PC-3 (cell line): Measurements from ENCODE around the gene ZDBF2. TPM values are rescaled to one million over a fixed set of nuclear protein-coding genes. Genes with fewer than 3 reads are reported as not detected.
A peak's percentile ranks its signal among the peaks of the same experiment; 100 is the strongest.

Source experiments
- ATAC-seq: fragments of 200-7000 bp; cut with Tn5 transposase; 2 replicates; pipeline ENCODE4 v1.9.1; 2020; ENCODE audit warnings: mild to moderate bottlenecking, moderate library complexity
- BruUV-seq: library from RNA; stranded (reverse); fragments of 400-500 nt; replicated peaks from 2 replicates; lab custom pipeline; 2021; lab: Mats Ljungman, UMichigan
- CTCF ChIA-PET: fragments of 300-600 bp; sonication (Branson Sonifier 250); formaldehyde crosslinking; loops from one replicate; lab custom pipeline; 2022; ENCODE audit warnings: antibody characterized with exemption; lab: Charles Lee
- POLR2A ChIA-PET: fragments of 300-600 bp; sonication (Branson Sonifier 250); formaldehyde crosslinking; loops from one replicate; lab custom pipeline; 2022; ENCODE audit warnings: antibody characterized with exemption; ENCODE audit not compliant: unreplicated experiment; lab: Charles Lee
- DNase-seq: peaks from one replicate; pipeline ENCODE4 v3.0.0-alpha.2; 2015
- H2AFZ ChIP-seq: fragments of 300-600 bp; sonication (generic); 2 replicates; pipeline ENCODE4 v1.6.0; 2016; ENCODE audit warnings: antibody characterized with exemption, low read length
- H3F3A ChIP-seq: fragments of 300-600 bp; sonication (generic); one replicate; pipeline ENCODE4 v1.6.0; 2017; ENCODE audit warnings: antibody characterized with exemption, low read length, control low read depth, mild to moderate bottlenecking; ENCODE audit not compliant: unreplicated experiment
- H3K27ac ChIP-seq: fragments of 300-600 bp; sonication (generic); 2 replicates; pipeline ENCODE4 v1.5.1; 2016; ENCODE audit warnings: mild to moderate bottlenecking, low read length
- H3K27me3 ChIP-seq: fragments of 300-600 bp; sonication (generic); 2 replicates; pipeline ENCODE4 v1.6.1; 2016; ENCODE audit warnings: low read length, mixed read lengths
- H3K36me3 ChIP-seq: fragments of 300-600 bp; sonication (generic); 2 replicates; pipeline ENCODE4 v1.6.1; 2016; ENCODE audit warnings: low read depth, mixed run types, low read length, mixed read lengths
- H3K4me1 ChIP-seq: fragments of 300-600 bp; sonication (generic); 2 replicates; pipeline ENCODE4 v1.5.1; 2016; ENCODE audit warnings: low read length; ENCODE audit not compliant: insufficient read depth
- H3K4me2 ChIP-seq: fragments of 300-600 bp; sonication (generic); 2 replicates; pipeline ENCODE4 v1.6.0; 2016; ENCODE audit warnings: low read length
- H3K4me3 ChIP-seq: fragments of 300-600 bp; sonication (generic); 2 replicates; pipeline ENCODE4 v1.5.1; 2016; ENCODE audit warnings: mild to moderate bottlenecking, low read length, mixed read lengths
- H3K79me2 ChIP-seq: fragments of 300-600 bp; sonication (generic); 2 replicates; pipeline ENCODE4 v1.6.1; 2017; ENCODE audit warnings: low read length, mixed read lengths
- H3K9ac ChIP-seq: fragments of 300-600 bp; sonication (generic); 2 replicates; pipeline ENCODE4 v1.6.0; 2016; ENCODE audit warnings: mild to moderate bottlenecking, low read length
- H3K9me2 ChIP-seq: fragments of 300-600 bp; sonication (generic); replicated peaks from 2 replicates; pipeline ENCODE4 v1.6.1; 2016; ENCODE audit warnings: mixed run types, low read length, mixed read lengths
- H3K9me3 ChIP-seq: fragments of 300-600 bp; sonication (generic); 2 replicates; pipeline ENCODE4 v1.6.1; 2016; ENCODE audit warnings: low read length, mixed read lengths
- H4K20me1 ChIP-seq: fragments of 300-600 bp; sonication (generic); 2 replicates; pipeline ENCODE4 v1.6.1; 2016; ENCODE audit warnings: low read length, mixed read lengths
- EZH2 ChIP-seq: fragments of 300-600 bp; sonication (generic); IDR thresholded peaks from one replicate; pipeline ENCODE4 v1.6.1; 2017; ENCODE audit warnings: antibody characterized with exemption, mild to moderate bottlenecking, low read length; ENCODE audit not compliant: unreplicated experiment
- EZH2phosphoT487 ChIP-seq: fragments of 300-600 bp; sonication (generic); IDR thresholded peaks from 2 replicates; pipeline ENCODE4 v1.6.1; 2018; ENCODE audit warnings: mild to moderate bottlenecking, antibody characterized with exemption, low read length, borderline replicate concordance
- intact Hi-C: fragments of 100-400 bp; cut with micrococcal nuclease; formaldehyde crosslinking; loops from 2 replicates; pipeline ENCODE4 v1.9.0; 2023
- total RNA-seq: library from RNA; depleted of rRNA; stranded (reverse); fragments of >200 nt; gene quantifications from 2 replicates; pipeline ENCODE4 v1.2.3, GENCODE V29; 2014
- TF ChIP-seq, protein P1 (sequence below): fragments of 300-600 bp; sonication (generic); conservative IDR thresholded peaks from 2 replicates; pipeline ENCODE4 v1.5.1; 2017; ENCODE audit warnings: antibody characterized with exemption, low read depth, mild to moderate bottlenecking, low read length

Gene ZDBF2
- total RNA-seq, 1 experiment from 2014 or later: 4.2 TPM

DNA sequence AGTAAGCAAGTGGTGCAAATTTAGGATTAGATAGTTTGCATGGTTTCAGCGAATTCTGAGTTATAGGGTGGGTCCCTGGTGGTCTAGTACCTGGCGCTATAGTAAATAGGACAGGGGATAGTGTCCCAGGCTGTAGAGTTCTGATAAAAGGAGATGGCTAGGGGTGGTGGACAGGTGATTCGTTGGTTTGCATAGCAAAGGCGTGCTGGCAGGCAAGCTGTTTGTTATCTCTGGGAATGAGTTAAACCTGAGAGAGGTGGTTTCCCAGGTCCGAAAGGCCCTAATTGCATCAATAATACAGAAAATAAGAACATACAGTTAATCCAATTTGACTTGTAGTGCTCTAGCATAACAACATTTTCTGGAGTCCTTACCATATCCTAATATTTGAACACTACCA is 6.9 kb upstream of the ZDBF2 start:
- ChIA-PET POLR2A (no interaction called here), CTCF (no interaction called here)
- H3K4me1 ChIP-seq: no peaks in the 10 kb centered on the region
- no peak overlapping the region for H3K4me3 ChIP-seq
- intact Hi-C loops: loop anchor here (10.0 kb wide), 1 partner anchor 263 kb away; no protein-coding TSS in a partner anchor
- H4K20me1 ChIP-seq: no peaks in the 10 kb centered on the region
- H2AFZ ChIP-seq: no peak overlapping the region
- no TSS peak for BruUV-seq
- ATAC-seq (no peak), DNase-seq (no peak)
- no peaks in the 10 kb centered on the region for H3K79me2 ChIP-seq
- H3F3A ChIP-seq: no peaks in the 10 kb centered on the region
- TF ChIP-seq EZH2: no peak
- TF ChIP-seq, protein P1, sequence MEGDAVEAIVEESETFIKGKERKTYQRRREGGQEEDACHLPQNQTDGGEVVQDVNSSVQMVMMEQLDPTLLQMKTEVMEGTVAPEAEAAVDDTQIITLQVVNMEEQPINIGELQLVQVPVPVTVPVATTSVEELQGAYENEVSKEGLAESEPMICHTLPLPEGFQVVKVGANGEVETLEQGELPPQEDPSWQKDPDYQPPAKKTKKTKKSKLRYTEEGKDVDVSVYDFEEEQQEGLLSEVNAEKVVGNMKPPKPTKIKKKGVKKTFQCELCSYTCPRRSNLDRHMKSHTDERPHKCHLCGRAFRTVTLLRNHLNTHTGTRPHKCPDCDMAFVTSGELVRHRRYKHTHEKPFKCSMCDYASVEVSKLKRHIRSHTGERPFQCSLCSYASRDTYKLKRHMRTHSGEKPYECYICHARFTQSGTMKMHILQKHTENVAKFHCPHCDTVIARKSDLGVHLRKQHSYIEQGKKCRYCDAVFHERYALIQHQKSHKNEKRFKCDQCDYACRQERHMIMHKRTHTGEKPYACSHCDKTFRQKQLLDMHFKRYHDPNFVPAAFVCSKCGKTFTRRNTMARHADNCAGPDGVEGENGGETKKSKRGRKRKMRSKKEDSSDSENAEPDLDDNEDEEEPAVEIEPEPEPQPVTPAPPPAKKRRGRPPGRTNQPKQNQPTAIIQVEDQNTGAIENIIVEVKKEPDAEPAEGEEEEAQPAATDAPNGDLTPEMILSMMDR: no peak
- no peak for TF ChIP-seq EZH2phosphoT487
- no peaks in the 10 kb centered on the region for H3K9me3 ChIP-seq
- no peak overlapping the region for H3K4me2 ChIP-seq
- peaks cover 77% of the 10 kb centered on the region for H3K27me3 ChIP-seq
- H3K27ac ChIP-seq: no peak overlapping the region
- H3K9ac ChIP-seq: no peak overlapping the region
- H3K9me2 ChIP-seq: no peaks in the 10 kb centered on the region
- no peaks in the 10 kb centered on the region for H3K36me3 ChIP-seq

DNA sequence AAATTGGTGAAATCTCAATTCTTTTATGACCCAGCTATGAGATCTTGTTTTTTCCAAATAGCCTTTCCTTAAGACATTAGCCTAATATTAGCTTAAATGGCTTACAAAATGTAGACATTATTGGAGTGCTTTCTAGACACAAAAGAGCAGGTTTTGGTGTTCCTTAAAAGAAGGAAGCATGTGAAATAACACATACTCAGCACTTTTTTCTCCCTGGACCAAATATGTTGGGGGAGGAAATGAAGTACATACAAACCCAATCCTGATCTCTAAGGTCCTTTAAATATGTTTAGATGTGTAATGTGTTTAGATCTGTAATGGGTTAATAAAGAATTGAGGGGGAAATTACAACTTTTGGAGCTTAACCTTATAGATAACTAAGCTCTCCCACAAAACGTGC is 3.4 kb upstream of the ZDBF2 start:
- Histone ChIP-seq H3K4me3 (no peak overlapping the region), H3K27me3 (peaks cover 64% of the 10 kb centered on the region), H3K9ac (no peak overlapping the region), H3F3A (no peaks in the 10 kb centered on the region), H3K9me3 (no peaks in the 10 kb centered on the region), H3K4me1 (no peaks in the 10 kb centered on the region), H3K4me2 (no peak overlapping the region), H3K79me2 (peaks cover 11% of the 10 kb centered on the region), H3K27ac (no peak overlapping the region), H2AFZ (no peak overlapping the region), H4K20me1 (no peaks in the 10 kb centered on the region), H3K36me3 (no peaks in the 10 kb centered on the region), H3K9me2 (no peaks in the 10 kb centered on the region)
- ChIA-PET POLR2A (no interaction called here), CTCF (no interaction called here)
- intact Hi-C loops: no loop called here
- no peak for ATAC-seq
- BruUV-seq: no TSS peak
- TF ChIP-seq EZH2phosphoT487: no peak
- TF ChIP-seq, protein P1: no peak
- no peak for TF ChIP-seq EZH2
- no peak for DNase-seq

DNA sequence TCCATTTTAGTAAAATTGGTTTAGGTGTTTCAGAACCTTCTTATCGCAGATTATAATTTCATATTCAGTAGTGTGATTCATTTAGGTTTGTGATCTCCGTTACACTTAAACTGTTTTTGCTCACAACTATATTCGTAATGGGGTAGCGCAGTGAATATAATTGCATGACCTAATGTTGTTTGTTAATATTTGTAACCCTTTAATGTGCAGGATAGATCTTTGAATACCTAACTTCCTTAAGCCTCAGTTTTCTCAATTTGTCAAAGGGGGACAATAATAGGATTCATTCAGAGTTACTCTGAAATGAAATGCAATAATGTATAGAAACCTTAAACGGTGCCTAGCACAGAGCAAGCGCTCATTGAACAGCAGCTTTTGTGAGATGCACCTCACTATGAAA is 558 bp upstream of the ZDBF2 start:
- Histone ChIP-seq H3K4me2 (peak overlapping the region; percentile 77), H4K20me1 (no peaks in the 10 kb centered on the region), H3K9me3 (no peaks in the 10 kb centered on the region), H3K27ac (no peak overlapping the region), H2AFZ (0 out of 2 replicates have a peak overlapping the region, but pooled peaks have one; percentile 28), H3K4me1 (no peaks in the 10 kb centered on the region), H3K9me2 (no peaks in the 10 kb centered on the region), H3F3A (no peaks in the 10 kb centered on the region), H3K4me3 (peak overlapping the region; percentile 62), H3K9ac (peak overlapping the region; percentile 62; the same call in 1 of the 2 replicates), H3K79me2 (peaks cover 14% of the 10 kb centered on the region), H3K27me3 (peaks cover 55% of the 10 kb centered on the region), H3K36me3 (no peaks in the 10 kb centered on the region)
- POLR2A ChIA-PET: no interaction called here
- ATAC-seq (no peak), DNase-seq (no peak)
- intact Hi-C loops: no loop called here
- BruUV-seq: TSS peak; percentile 54
- TF ChIP-seq EZH2: no peak
- no peak for TF ChIP-seq EZH2phosphoT487
- TF ChIP-seq, protein P1: no peak
- CTCF ChIA-PET: no interaction called here
